Gastroesophageal sphincter (tissue), 3 donors: ENCODE measurements around the gene GABRR3.

Source experiments
- CTCF ChIP-seq, 4 experiments: fragments of 200-600 bp in 2 of 4; fragments of 450-650 bp in 2 of 4; sonication (generic) in 1 of 4; IDR thresholded peaks; one replicate each; pipeline ENCODE4 v1.5.1; 2017 to 2019; ENCODE audit warnings: antibody characterized with exemption in 4 of 4, mild to moderate bottlenecking in 2 of 4, moderate library complexity in 2 of 4
- EP300 ChIP-seq: sonication (generic); formaldehyde crosslinking; IDR thresholded peaks from one replicate; pipeline ENCODE4 v1.6.1; 2017; ENCODE audit warnings: antibody characterized with exemption, mild to moderate bottlenecking
- POLR2AphosphoS5 ChIP-seq: sonication (generic); formaldehyde crosslinking; IDR thresholded peaks from one replicate; pipeline ENCODE4 v1.6.1; 2017; ENCODE audit warnings: antibody characterized with exemption

GRCh38 chr3:98068824-98069223 lies 33.7 kb upstream of the GABRR3 start:
- no peak for TF ChIP-seq POLR2AphosphoS5
- no peak for TF ChIP-seq CTCF (IDR thresholded peaks at IDR 0.05)
- TF ChIP-seq EP300: no peak
